Measurements from ENCODE around the gene SEC14L1.

Gene SEC14L1

DNA sequence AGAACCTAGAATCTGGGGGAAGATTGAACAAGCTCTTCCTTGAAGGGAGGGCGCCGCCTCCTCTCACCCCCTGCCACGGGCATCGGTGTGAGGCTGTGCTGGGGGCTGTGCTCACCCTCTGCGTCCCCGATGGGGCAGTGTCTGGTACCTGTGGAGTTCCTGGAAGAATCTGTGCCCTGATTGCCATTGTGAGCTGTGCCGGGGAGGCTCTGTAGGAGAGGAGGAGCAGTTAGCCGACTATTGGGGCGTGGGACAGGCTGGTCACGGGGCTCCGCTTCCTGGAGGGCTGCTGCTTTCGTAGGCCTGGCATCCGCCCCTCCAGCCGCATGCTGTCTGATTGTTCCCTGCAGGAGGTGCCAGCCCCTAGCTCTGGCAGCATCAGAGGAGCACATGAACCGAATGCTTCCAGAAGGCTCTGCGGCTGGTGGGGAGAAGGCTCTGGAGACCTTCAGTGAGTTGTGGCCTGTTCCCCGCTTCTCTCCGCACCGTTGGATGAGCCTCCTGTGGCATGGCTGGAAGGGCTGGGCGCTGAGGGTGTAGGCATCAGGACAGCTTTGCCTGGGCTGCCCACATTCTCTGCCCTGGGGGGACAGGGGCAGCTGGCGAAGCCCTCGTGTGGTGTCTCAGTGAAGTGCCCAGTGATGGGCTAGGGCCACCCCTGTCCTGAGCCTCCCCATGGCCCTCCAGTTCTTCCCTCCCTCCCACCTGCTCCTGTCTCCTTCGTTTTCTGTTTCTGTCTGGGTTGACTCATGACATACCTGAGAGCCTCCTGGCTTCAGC lies 86.9 kb downstream of the SEC14L1 start:
- TF ChIP-seq POLR2A (IDR thresholded peaks at IDR 0.05; ENCODE audit: extremely low read depth, insufficient read length), result no peak
- no peak for TF ChIP-seq MYC (IDR thresholded peaks at IDR 0.05; ENCODE audit: low read depth, low read length)
- TF ChIP-seq, protein P1, sequence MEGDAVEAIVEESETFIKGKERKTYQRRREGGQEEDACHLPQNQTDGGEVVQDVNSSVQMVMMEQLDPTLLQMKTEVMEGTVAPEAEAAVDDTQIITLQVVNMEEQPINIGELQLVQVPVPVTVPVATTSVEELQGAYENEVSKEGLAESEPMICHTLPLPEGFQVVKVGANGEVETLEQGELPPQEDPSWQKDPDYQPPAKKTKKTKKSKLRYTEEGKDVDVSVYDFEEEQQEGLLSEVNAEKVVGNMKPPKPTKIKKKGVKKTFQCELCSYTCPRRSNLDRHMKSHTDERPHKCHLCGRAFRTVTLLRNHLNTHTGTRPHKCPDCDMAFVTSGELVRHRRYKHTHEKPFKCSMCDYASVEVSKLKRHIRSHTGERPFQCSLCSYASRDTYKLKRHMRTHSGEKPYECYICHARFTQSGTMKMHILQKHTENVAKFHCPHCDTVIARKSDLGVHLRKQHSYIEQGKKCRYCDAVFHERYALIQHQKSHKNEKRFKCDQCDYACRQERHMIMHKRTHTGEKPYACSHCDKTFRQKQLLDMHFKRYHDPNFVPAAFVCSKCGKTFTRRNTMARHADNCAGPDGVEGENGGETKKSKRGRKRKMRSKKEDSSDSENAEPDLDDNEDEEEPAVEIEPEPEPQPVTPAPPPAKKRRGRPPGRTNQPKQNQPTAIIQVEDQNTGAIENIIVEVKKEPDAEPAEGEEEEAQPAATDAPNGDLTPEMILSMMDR (IDR thresholded peaks at IDR 0.05; ENCODE audit: low read depth, low read length), result no peak
- TF ChIP-seq, protein P2, sequence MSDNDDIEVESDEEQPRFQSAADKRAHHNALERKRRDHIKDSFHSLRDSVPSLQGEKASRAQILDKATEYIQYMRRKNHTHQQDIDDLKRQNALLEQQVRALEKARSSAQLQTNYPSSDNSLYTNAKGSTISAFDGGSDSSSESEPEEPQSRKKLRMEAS (IDR thresholded peaks at IDR 0.05; ENCODE audit: low read depth, low read length), result no peak
- no peak for DNase-seq (ENCODE audit: low read depth)
- no peak overlapping the region for H3K4me3 ChIP-seq (ENCODE audit: low read depth, low read length)

DNA sequence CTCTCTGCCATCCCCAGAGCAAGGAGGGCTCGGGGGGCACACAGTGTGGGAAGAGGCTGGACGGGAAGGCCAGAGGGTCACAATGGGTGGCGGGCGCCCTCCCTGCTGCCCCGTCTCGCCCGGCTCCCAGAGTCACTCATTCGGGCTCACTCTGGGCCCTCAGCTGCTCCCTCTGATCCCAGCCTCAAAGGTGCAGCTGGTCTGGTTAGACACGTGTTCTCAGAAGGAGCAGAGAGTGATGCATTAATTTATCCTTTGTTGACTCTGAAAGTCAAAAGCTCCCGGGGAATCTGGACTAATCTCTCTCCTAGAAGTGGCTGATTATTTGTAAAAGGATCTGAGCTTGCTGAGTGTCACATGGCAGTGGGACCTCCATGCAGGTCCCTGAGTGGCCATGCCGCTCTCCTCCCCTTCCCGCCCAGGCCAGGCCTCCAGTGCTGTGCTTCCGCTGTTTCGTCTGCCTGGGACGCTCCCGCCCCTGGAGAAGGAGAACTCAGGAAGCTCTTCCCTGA lies 87.5 kb downstream of the SEC14L1 start:
- no peak for DNase-seq (ENCODE audit: low read depth)
- H3K4me3 ChIP-seq (ENCODE audit: low read depth, low read length), result no peak overlapping the region
- TF ChIP-seq MYC (IDR thresholded peaks at IDR 0.05; ENCODE audit: low read depth, low read length) (no peak), POLR2A (IDR thresholded peaks at IDR 0.05; ENCODE audit: extremely low read depth, insufficient read length) (no peak)
- TF ChIP-seq, protein P1 (IDR thresholded peaks at IDR 0.05; ENCODE audit: low read depth, low read length), result no peak
- TF ChIP-seq, protein P2 (IDR thresholded peaks at IDR 0.05; ENCODE audit: low read depth, low read length), result no peak

DNA sequence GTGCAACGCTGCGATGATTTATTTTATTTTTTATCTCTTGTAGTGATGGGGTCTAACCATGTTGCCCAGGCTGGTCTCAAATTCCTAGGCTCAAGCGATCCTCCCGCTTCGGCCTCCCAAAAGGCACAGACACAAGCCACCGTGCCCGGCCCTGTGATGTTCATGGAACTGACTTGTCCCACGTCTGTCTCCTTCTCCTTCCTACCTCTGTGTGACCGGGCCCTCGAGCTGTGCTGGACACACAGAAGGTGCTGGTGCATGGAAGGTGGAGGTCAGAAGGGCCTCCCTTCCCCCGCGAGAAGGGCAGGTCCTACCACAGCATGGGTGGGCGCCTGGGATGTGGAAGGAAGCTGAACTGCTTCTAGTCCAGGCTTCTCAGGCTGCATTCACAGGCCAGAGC lies 88.0 kb downstream of the SEC14L1 start:
- no peak for DNase-seq (ENCODE audit: low read depth)
- H3K4me3 ChIP-seq (ENCODE audit: low read depth, low read length), result no peak overlapping the region
- TF ChIP-seq, protein P2 (IDR thresholded peaks at IDR 0.05; ENCODE audit: low read depth, low read length), result no peak
- TF ChIP-seq POLR2A (IDR thresholded peaks at IDR 0.05; ENCODE audit: extremely low read depth, insufficient read length), result no peak
- no peak for TF ChIP-seq MYC (IDR thresholded peaks at IDR 0.05; ENCODE audit: low read depth, low read length)

DNA sequence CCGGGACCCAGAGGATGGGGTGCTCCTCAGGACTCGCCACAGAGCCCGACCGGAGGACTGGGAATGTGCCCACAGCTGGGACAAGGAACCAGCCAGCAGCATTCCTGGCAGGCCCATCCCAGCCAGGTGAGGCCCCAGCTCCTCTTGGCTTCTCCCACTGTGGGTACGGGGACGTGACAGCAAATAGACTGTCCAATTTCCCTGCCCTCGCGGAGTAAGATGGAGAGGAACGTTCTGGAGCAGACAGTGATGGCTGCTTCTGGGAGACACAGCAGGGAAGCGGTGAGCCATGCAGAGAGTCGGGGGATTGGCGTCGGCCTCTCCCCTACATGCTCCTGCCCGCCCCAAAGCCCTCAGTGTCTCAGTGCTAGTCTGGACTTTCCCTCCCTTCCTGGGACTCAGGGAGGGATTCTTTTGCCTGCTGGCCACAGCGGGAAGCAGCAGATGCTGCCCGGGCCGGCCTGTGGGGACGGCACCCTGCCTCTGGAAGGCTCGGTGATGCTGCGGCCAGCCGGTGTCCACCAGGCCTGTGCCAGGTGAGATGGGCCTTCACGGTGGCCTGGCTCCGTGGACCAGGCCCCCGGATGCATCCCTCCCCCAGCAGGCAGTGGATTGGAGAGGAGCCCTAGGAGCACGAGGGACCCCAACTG lies 89.1 kb downstream of the SEC14L1 start:
- DNase-seq (ENCODE audit: low read depth), result no peak
- TF ChIP-seq, protein P2 (IDR thresholded peaks at IDR 0.05; ENCODE audit: low read depth, low read length), result no peak
- TF ChIP-seq, protein P1 (IDR thresholded peaks at IDR 0.05; ENCODE audit: low read depth, low read length), result no peak
- TF ChIP-seq MYC (IDR thresholded peaks at IDR 0.05; ENCODE audit: low read depth, low read length), result no peak
- TF ChIP-seq POLR2A (IDR thresholded peaks at IDR 0.05; ENCODE audit: extremely low read depth, insufficient read length), result no peak
- H3K4me3 ChIP-seq (ENCODE audit: low read depth, low read length), result no peak overlapping the region

DNA sequence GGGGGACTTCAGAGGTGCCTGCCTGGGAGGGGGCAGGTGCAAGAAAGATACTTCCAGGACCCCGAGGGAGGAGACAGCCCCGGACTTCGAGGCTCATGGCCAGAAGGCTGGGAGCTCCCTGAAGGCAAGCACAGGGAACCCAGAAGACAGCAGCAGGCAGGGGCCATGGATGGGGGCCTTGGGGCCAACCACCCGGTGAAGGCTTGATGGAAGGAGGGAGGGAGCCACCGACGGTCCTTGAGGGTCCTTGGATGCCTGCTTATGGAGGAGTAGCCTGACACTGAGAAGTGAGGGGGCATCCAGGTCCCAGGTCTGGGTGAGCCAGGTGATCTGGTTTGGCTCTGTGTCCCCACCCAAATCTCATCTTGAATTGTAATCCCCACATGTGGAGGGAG lies 89.7 kb downstream of the SEC14L1 start:
- TF ChIP-seq POLR2A (IDR thresholded peaks at IDR 0.05; ENCODE audit: extremely low read depth, insufficient read length) (no peak), MYC (IDR thresholded peaks at IDR 0.05; ENCODE audit: low read depth, low read length) (no peak)
- TF ChIP-seq, protein P2 (IDR thresholded peaks at IDR 0.05; ENCODE audit: low read depth, low read length), result no peak
- TF ChIP-seq, protein P1 (IDR thresholded peaks at IDR 0.05; ENCODE audit: low read depth, low read length), result no peak
- no peak overlapping the region for H3K4me3 ChIP-seq (ENCODE audit: low read depth, low read length)
- no peak for DNase-seq (ENCODE audit: low read depth)

All from NB4 (cell line).